K562 (cell line): ENCODE data around the gene SACM1L.

Experiments
- COPS2 ChIP-seq: fragments of 450-650 bp; conservative IDR thresholded peaks from 2 replicates; pipeline ENCODE4 v1.6.1; 2016; ENCODE audit warnings: mild to moderate bottlenecking, moderate library complexity
- EGR1 ChIP-seq: fragments of 450-650 bp; conservative IDR thresholded peaks from 2 replicates; pipeline ENCODE4 v1.6.1; 2017; ENCODE audit warnings: mild to moderate bottlenecking
- KLF6 ChIP-seq: fragments of 250-450 bp; sonication (Bioruptor Pico); IDR thresholded peaks from 2 replicates; pipeline ENCODE4 v1.4.0; 2020; ENCODE audit warnings: mild to moderate bottlenecking, moderate library complexity, borderline replicate concordance
- POLR2A ChIP-seq: fragments of 450-650 bp; conservative IDR thresholded peaks from 2 replicates; pipeline ENCODE4 v1.6.1; 2016
- TOE1 ChIP-seq, 2 experiments: fragments of 450-650 bp in 1 of 2; sonication (generic) in 1 of 2; formaldehyde crosslinking in 1 of 2; IDR thresholded peaks; 2 replicates each; pipeline versions ENCODE4 v1.7.1 to v1.8.0; 2016 to 2022; ENCODE audit warnings: borderline replicate concordance in 2 of 2, mild to moderate bottlenecking in 2 of 2, antibody characterized with exemption in 1 of 2, inconsistent platforms in 1 of 2, low read depth in 1 of 2, missing genetic modification reagents in 1 of 2, moderate library complexity in 1 of 2
- TF ChIP-seq, protein P1 (sequence below): IDR thresholded peaks from 3 replicates; pipeline ENCODE4 v1.6.1; 2011; ENCODE audit warnings: borderline replicate concordance, mild to moderate bottlenecking; ENCODE audit not compliant: insufficient read length, insufficient read depth
- TF ChIP-seq, protein P2 (sequence below), 3 experiments: IDR thresholded peaks in 2 of 3; conservative IDR thresholded peaks in 1 of 3; 2 replicates each; pipeline ENCODE4 v1.5.1; 2011 to 2012; ENCODE audit warnings: low read length in 3 of 3, mild to moderate bottlenecking in 3 of 3, control low read depth in 2 of 3, improper control_type of control experiment in 1 of 3, inconsistent platforms in 1 of 3, low read depth in 1 of 3, mixed read lengths in 1 of 3, moderate library complexity in 1 of 3; ENCODE audit not compliant: insufficient read depth in 2 of 3
- TF ChIP-seq, protein P3 (sequence below): fragments of 450-650 bp; conservative IDR thresholded peaks from 2 replicates; pipeline ENCODE4 v1.6.1; 2016; ENCODE audit warnings: missing genetic modification characterization, low read depth, mild to moderate bottlenecking, missing compliant biosample characterization, moderate library complexity
- TF ChIP-seq, protein P4 (sequence below): sonication (generic); formaldehyde crosslinking; IDR thresholded peaks from 2 replicates; pipeline ENCODE4 v1.8.1; 2023; ENCODE audit warnings: mild to moderate bottlenecking, missing genetic modification reagents
- TF ChIP-seq, protein P5 (sequence below): sonication (generic); formaldehyde crosslinking; IDR thresholded peaks from 2 replicates; pipeline ENCODE4 v1.8.0; 2022; ENCODE audit warnings: missing genetic modification reagents, mild to moderate bottlenecking, borderline replicate concordance
- TF ChIP-seq, protein P6 (sequence below), 2 experiments: IDR thresholded peaks in 1 of 2; conservative IDR thresholded peaks in 1 of 2; 2 replicates each; pipeline ENCODE4 v1.6.1; 2016; ENCODE audit warnings: low read depth in 2 of 2, mild to moderate bottlenecking in 1 of 2, missing compliant biosample characterization in 1 of 2, missing genetic modification characterization in 1 of 2, moderate library complexity in 1 of 2

DNA sequence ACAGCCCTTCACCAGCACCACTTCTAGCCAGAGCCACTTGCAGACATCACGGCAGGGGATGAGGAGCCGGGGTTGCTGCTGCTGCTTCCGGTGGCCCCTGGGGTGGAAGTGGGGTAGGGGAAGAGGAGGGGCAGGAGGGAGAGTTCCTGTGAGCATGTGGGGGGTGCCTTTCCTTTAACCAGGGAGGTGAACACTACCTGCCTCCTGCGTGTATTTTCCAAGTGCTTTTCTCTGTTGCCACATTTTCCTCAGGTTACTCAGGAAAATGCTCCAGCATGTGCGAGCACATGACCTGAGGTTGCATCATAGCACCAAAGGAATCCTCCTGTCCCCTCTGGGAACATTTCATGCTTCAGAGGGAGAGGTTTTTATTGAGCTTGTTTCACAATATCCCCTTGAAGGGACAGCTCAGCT lies 12.2 kb upstream of the SACM1L start:
- TF ChIP-seq, protein P1, sequence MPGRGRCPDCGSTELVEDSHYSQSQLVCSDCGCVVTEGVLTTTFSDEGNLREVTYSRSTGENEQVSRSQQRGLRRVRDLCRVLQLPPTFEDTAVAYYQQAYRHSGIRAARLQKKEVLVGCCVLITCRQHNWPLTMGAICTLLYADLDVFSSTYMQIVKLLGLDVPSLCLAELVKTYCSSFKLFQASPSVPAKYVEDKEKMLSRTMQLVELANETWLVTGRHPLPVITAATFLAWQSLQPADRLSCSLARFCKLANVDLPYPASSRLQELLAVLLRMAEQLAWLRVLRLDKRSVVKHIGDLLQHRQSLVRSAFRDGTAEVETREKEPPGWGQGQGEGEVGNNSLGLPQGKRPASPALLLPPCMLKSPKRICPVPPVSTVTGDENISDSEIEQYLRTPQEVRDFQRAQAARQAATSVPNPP = no peak
- no peak for TF ChIP-seq KLF6
- no peak for TF ChIP-seq COPS2
- TF ChIP-seq POLR2A = no peak
- TF ChIP-seq TOE1 (IDR thresholded peaks at IDR 0.05; ENCODE audit: borderline replicate concordance) = no peak
- no peak for TF ChIP-seq TOE1 (CRISPR knock-in tag; IDR thresholded peaks at IDR 0.05; ENCODE audit: borderline replicate concordance, low read depth)
- TF ChIP-seq EGR1 = no peak
- TF ChIP-seq, protein P2, sequence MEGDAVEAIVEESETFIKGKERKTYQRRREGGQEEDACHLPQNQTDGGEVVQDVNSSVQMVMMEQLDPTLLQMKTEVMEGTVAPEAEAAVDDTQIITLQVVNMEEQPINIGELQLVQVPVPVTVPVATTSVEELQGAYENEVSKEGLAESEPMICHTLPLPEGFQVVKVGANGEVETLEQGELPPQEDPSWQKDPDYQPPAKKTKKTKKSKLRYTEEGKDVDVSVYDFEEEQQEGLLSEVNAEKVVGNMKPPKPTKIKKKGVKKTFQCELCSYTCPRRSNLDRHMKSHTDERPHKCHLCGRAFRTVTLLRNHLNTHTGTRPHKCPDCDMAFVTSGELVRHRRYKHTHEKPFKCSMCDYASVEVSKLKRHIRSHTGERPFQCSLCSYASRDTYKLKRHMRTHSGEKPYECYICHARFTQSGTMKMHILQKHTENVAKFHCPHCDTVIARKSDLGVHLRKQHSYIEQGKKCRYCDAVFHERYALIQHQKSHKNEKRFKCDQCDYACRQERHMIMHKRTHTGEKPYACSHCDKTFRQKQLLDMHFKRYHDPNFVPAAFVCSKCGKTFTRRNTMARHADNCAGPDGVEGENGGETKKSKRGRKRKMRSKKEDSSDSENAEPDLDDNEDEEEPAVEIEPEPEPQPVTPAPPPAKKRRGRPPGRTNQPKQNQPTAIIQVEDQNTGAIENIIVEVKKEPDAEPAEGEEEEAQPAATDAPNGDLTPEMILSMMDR (IDR thresholded peaks at IDR 0.05 in 2 of 3, conservative IDR thresholded peaks at IDR 0.05 in 1 of 3; ENCODE audit: insufficient read depth in 2 of 3, low read depth in 1 of 3, low read length in 3 of 3) = no peak
- TF ChIP-seq, protein P3, sequence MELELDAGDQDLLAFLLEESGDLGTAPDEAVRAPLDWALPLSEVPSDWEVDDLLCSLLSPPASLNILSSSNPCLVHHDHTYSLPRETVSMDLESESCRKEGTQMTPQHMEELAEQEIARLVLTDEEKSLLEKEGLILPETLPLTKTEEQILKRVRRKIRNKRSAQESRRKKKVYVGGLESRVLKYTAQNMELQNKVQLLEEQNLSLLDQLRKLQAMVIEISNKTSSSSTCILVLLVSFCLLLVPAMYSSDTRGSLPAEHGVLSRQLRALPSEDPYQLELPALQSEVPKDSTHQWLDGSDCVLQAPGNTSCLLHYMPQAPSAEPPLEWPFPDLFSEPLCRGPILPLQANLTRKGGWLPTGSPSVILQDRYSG (tag) = no peak
- TF ChIP-seq, protein P4, sequence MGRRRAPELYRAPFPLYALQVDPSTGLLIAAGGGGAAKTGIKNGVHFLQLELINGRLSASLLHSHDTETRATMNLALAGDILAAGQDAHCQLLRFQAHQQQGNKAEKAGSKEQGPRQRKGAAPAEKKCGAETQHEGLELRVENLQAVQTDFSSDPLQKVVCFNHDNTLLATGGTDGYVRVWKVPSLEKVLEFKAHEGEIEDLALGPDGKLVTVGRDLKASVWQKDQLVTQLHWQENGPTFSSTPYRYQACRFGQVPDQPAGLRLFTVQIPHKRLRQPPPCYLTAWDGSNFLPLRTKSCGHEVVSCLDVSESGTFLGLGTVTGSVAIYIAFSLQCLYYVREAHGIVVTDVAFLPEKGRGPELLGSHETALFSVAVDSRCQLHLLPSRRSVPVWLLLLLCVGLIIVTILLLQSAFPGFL (CRISPR knock-in tag) = no peak
- TF ChIP-seq, protein P5, sequence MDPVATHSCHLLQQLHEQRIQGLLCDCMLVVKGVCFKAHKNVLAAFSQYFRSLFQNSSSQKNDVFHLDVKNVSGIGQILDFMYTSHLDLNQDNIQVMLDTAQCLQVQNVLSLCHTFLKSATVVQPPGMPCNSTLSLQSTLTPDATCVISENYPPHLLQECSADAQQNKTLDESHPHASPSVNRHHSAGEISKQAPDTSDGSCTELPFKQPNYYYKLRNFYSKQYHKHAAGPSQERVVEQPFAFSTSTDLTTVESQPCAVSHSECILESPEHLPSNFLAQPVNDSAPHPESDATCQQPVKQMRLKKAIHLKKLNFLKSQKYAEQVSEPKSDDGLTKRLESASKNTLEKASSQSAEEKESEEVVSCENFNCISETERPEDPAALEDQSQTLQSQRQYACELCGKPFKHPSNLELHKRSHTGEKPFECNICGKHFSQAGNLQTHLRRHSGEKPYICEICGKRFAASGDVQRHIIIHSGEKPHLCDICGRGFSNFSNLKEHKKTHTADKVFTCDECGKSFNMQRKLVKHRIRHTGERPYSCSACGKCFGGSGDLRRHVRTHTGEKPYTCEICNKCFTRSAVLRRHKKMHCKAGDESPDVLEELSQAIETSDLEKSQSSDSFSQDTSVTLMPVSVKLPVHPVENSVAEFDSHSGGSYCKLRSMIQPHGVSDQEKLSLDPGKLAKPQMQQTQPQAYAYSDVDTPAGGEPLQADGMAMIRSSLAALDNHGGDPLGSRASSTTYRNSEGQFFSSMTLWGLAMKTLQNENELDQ (CRISPR knock-in tag) = no peak
- TF ChIP-seq, protein P6, sequence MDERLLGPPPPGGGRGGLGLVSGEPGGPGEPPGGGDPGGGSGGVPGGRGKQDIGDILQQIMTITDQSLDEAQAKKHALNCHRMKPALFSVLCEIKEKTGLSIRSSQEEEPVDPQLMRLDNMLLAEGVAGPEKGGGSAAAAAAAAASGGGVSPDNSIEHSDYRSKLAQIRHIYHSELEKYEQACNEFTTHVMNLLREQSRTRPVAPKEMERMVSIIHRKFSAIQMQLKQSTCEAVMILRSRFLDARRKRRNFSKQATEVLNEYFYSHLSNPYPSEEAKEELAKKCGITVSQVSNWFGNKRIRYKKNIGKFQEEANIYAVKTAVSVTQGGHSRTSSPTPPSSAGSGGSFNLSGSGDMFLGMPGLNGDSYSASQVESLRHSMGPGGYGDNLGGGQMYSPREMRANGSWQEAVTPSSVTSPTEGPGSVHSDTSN (CRISPR knock-in tag; IDR thresholded peaks at IDR 0.05; ENCODE audit: low read depth) = no peak
- TF ChIP-seq, protein P6 (tag; conservative IDR thresholded peaks at IDR 0.05; ENCODE audit: low read depth) = no peak
